Pons (tissue), 1 donor: Measurements from ENCODE around the gene CALCOCO2.
A peak's percentile ranks its signal among the peaks of the same experiment; 100 is the strongest.
"Not testable (repeated sequence)": the region's sequence is repeated elsewhere in the genome, so short reads cannot be mapped to it uniquely, and the experiment has no call there.

Source experiments
- DNase-seq: peaks from one replicate; pipeline ENCODE4 v3.0.0-alpha.2; 2016; ENCODE audit warnings: low spot score

CALCOCO2 gene

GRCh38 chr17:48825446-48826381, 5.1 kb upstream of the CALCOCO2 start:
- no peak for DNase-seq

- no peak for DNase-seq
Measured at GRCh38 chr17:48831549-48831883, 681 bp downstream of the CALCOCO2 start.

GRCh38 chr17:48834973-48835372, 4.1 kb downstream of the CALCOCO2 start:
- no peak for DNase-seq

- DNase-seq: no peak
Measured at GRCh38 chr17:48835971-48836370, 5.1 kb downstream of the CALCOCO2 start.

- DNase-seq: not testable (repeated sequence)
Measured at GRCh38 chr17:48837458-48837857, 6.6 kb downstream of the CALCOCO2 start.

GRCh38 chr17:48840441-48840840, 9.6 kb downstream of the CALCOCO2 start:
- no peak for DNase-seq

- DNase-seq: peak; percentile 89
Measured at GRCh38 chr17:48841395-48841831, 10.6 kb downstream of the CALCOCO2 start.

- no peak for DNase-seq
Measured at GRCh38 chr17:48842746-48843145, 11.9 kb downstream of the CALCOCO2 start.

GRCh38 chr17:48843187-48843900, 12.5 kb downstream of the CALCOCO2 start:
- no peak for DNase-seq

- DNase-seq: no peak
Measured at GRCh38 chr17:48850792-48851323, 20.0 kb downstream of the CALCOCO2 start.

GRCh38 chr17:48854774-48855476, 24.1 kb downstream of the CALCOCO2 start:
- no peak for DNase-seq

GRCh38 chr17:48856122-48856821, 25.4 kb downstream of the CALCOCO2 start:
- no peak for DNase-seq

GRCh38 chr17:48860034-48860433, 29.2 kb downstream of the CALCOCO2 start:
- DNase-seq: no peak

- no peak for DNase-seq
Measured at GRCh38 chr17:48860456-48860855, 29.6 kb downstream of the CALCOCO2 start.

GRCh38 chr17:48868916-48869500, 38.2 kb downstream of the CALCOCO2 start:
- no peak for DNase-seq

- no peak for DNase-seq
Measured at GRCh38 chr17:48869821-48870318, 39.0 kb downstream of the CALCOCO2 start.

- DNase-seq: no peak
Measured at GRCh38 chr17:48871035-48871550, 40.3 kb downstream of the CALCOCO2 start.

GRCh38 chr17:48871551-48872351, 40.9 kb downstream of the CALCOCO2 start:
- DNase-seq: no peak

- not testable (repeated sequence) for DNase-seq
Measured at GRCh38 chr17:48872409-48872808, 41.6 kb downstream of the CALCOCO2 start.

GRCh38 chr17:48873209-48873608, 42.4 kb downstream of the CALCOCO2 start:
- DNase-seq: no peak
